ENCODE measurements around the gene CIAO3.

GRCh38 chr16:686459-687260, 54.1 kb downstream of the CIAO3 start:
- TF ChIP-seq POLR2A (IDR thresholded peaks at IDR 0.05; ENCODE audit: low read depth, low read length) (no peak), POLR2AphosphoS5 (IDR thresholded peaks at IDR 0.05; ENCODE audit: low read depth, low read length) (no peak), TAF1 (IDR thresholded peaks at IDR 0.05; ENCODE audit: borderline replicate concordance, low read depth, low read length) (no peak)
